HG02885 (cell line): Measurements from ENCODE around the gene STAC2.
"Not testable (repeated sequence)": the region's sequence is repeated elsewhere in the genome, so short reads cannot be mapped to it uniquely, and the experiment has no call there.

Source experiments
- ATAC-seq: cut with Tn5 transposase; IDR thresholded peaks from one replicate; pipeline ENCODE4 v1.9.1; 2021; ENCODE audit warnings: mild to moderate bottlenecking; ENCODE audit not compliant: unreplicated experiment, poor library complexity

Gene STAC2

DNA sequence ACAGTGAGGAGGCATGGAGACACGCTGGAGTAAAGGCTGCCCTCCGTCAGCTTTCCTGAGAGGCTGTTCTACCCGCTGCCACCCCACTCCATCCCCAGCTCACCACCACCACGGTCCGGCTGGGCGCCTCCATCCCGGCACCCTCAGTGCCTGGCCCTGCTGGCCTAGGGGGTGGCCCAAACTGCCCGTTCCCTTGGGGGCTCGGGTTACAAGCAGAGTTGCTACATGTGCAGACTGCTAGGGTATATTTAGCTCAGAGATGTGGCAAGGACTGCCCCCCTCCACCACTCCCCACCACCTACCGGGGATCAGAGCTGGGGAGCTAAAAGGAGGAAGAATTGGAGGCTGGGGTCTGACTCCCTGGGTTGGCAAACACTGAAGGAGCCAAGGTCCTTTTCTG, 32.4 kb downstream of the STAC2 start:
- no peak for ATAC-seq

DNA sequence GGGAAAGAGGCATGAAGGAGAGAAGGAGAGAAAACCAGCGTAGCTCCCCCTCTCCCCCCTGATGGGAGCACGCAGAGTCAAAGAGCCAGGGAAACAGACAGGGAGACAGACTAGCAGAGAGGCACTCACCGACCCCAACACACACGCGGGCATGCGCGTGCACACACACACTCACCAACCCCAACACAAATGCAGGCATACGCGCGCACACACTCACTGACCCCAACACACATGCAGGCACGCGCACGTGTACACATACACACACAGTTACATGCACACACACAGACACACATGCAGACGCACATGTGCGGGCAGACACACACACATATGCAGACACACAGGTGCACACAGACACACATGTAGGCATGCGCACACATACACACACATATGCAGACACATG, 32.8 kb downstream of the STAC2 start:
- no peak for ATAC-seq

DNA sequence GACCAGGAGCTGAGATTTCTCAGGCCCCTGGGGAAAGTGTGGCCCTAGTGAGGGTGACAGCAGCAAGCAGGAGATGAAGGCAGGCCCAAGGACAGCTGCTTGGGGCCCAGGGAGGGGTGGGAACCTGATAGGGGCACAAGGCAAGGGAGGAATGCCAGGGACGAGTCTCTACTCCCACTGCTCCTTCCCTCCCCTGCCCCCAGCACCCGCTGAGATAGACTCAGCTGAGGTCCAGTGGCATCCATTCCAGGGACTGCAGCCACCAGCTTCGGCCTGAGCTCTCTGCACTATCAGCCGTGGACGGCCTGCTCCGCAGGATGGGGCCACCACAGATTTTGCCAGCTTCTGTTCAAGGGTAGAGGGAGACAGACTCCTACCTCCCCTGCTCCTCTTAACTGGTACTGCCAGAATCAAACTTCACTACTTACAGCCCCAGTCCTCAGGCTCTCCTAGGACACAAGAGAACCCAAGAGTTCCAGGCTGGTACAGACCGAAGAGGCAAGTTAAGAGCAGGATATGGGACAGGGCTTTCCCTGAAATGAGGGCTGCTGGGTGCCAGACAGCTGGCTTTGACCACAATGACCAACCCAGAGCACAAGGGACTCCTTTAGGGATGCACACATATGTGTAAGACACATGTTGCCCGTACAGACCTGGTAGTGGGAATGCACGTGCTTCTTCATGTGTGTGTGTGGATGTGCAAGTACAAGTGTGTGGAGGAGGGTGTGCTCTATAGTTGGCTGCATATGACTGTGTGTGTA, 33.8 kb downstream of the STAC2 start:
- ATAC-seq, result no peak

DNA sequence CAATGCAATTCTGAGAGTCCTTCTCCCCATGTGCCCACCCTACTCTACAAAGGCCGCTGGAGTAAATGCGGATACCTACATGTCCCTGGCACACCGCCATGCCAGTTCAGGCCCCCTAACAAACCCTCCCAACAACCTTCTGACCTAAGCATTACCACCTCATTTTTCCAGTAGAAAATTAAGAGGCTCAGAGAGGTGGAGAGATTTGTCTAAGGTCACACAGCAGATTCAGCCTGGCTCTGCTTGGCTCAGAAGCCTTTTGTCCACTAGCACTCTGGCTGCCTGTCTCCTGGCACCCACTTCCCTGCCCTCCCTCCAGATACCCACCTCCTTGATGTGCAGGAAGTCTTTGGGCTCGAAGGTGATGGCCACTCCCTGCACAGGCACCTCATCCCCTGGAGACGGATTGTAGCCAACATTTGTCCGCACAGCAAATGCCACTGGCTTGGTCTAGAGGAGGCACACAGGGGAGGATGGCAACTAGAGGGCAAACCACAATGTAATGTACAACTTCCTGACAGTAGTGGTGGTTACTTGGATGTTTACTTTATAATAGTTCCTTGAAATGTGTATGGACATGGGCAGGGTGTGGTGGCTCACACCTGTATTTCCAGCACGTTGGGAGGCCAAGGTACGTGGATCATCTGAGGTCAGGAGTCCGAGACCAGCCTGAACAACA, 38.5 kb downstream of the STAC2 start:
- ATAC-seq, result no peak

DNA sequence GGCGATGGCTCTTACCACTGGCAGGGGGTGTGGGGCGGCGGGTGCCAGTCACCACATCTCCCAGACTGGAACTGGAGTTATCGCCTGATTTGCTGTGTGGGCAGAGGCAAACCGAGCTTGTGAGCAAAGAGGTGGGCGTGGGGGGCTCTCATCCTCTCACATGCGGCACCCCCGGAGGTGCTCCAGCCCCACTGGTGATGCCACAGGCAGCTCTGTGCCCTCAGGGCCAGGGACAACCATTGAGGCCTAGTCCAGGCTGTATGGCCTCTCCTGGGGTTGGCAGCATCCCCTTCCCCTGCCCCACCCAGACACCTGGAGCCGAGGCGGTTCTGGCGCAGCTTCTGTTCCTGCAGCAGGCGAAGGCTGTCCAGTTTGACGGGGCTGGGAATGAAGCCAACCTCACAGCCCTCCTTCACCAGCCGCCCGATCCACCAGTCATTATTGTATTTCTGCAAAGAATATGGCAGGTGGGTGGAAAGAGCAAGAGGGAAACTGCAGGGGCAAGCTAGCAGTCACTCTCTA, 39.2 kb downstream of the STAC2 start:
- ATAC-seq, result no peak

DNA sequence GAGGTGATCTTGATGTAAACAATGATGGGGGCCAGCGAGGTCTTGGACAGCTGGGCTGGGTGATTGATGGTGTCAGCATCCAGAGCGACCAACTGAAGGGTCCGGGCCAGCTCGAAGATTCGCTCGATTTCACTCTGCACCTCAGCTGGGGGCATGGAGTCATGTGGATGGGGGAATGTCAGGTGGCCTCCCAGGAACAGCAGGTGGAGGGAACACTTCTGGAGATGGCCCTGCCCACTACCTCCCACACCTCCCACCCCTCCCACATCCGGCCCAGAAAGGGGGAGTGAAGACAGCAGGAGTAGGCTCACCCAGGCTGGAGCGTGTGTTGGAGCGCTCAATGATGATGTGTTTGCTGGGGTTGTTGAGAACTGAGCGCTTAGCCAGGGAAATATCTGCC, 42.0 kb downstream of the STAC2 start:
- ATAC-seq, result no peak

DNA sequence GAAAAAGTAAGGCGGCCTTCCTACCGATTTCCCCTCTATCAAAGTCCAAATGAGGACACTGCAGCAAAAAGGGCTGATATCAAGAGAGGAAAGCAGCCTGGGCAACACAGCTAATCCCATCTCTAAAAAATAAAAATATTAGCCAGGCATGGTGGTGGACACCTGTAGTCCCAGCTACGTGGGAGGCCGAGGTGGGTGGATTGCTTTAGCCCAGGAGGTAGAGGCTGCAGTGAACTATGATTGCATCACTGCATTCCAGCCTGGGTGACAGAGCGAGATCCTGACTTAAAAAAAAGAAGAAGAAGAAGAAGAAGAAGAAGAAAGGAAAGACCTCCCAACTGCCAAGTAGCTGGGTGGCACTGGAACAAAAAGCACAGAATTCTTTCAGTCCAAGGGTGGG, 42.7 kb downstream of the STAC2 start:
- ATAC-seq, result no peak

DNA sequence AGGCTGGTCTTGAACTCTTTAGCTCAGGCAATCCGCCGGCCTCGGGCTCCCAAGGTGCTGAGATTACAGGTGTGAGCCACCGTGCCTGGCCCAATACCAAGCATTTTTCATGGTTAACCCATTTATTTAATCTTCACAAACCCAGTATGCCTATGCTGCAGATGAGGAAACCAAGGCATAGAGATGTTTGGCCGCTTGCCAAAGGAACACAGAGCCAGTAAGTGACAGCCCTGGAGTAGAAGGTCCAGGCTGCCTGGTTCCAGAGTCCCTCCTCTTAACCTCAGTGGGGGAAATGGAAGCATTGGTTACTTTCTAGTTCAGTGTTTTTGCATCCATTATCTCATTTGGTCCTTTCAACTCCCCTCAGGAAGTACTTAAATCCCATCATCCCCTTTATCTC, 44.4 kb downstream of the STAC2 start:
- no peak for ATAC-seq

DNA sequence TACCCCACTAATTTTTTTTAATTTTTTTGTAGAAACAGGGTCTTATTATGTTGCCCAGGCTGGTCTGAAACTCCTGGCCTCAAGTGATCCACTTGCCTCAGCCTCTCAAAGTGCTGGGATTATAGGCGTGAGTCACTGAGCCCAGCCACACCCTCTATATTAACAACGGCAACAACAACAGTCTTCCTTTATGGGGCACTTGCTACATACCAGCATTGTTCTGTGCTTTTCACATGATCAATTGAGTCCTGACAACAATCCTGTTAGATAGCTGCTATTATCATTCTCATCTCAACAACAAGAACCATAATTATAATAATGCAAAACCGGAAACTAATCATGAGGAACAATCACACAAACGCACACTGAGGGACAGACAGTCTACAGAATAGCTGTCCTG, 47.2 kb downstream of the STAC2 start:
- no peak for ATAC-seq

DNA sequence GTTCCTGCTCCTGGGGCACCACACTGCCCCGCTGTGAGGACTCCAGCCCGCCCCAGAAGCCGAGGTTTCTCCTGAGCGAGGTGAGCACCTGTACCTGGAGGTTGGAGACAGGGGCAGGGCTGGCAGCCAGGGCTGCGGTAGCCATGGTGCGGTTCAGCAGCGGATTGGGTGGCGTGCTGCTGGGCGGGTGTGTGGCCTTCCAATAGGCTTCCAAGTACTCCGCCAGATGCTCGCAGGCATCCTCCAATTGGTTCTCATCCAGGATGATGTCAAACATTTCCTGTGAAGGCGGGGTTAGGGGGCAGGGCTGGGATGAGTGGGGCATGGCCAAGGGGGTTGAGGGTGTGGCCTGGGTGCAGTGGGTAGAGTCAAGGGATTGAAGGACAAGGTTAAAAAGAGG, 48.5 kb downstream of the STAC2 start:
- ATAC-seq, result no peak

DNA sequence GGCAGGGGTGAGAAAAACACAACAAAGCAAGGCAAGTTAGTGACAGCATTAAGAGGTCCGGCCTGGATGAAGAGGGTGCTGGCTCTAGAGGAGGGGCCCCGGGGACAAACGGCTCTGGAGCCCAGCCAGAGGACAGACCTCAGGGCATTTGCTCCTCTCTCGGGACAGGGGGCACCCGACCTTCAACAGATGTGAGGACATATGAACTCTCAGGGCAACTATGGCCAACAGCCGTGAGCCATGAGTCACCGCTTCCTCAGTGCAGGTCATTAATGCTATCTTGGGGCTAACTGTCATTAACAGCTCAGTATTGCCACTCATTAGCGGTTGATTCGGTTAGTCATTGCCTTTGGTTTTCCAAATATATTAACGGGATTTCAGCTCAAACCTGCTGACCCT, 50.1 kb downstream of the STAC2 start:
- ATAC-seq, result no peak

DNA sequence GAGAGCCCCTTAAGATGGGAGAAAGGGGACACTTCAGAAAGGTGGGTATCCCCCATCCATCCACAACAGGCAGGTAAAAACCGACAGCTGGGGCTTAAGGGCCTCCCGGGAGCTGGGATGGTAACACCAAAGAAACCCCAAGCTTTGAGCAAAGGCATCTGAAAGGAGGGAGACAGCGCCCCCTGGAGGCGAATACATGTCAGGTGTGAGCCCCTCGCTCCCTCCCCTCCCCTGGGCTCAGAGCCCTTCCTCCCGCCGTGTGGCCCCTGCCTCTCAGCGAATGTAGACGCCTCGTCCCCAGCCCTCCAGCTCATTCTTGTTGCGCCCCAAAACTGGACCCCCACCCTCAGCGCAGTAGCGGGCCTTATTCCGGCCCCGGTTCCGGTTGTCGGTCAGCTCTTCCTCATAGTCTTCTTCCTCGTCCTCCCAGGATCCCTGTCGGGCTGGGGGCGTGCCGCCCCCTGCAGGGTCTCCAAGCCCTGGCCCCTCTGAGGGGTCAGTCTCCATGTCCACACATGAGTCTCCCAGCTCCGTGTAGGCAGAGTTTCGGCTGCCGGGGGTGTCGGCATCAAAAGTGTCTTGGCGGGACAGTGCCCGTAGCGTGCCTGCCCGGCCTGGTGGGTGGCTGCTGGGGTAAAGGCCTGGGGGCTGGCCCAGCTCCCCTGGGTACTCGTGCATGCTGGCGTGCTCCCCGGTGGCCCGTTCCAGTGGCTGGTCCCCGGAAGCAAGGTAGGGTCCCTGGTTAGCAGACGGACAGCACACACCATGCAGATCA, 50.6 kb downstream of the STAC2 start:
- no peak for ATAC-seq

DNA sequence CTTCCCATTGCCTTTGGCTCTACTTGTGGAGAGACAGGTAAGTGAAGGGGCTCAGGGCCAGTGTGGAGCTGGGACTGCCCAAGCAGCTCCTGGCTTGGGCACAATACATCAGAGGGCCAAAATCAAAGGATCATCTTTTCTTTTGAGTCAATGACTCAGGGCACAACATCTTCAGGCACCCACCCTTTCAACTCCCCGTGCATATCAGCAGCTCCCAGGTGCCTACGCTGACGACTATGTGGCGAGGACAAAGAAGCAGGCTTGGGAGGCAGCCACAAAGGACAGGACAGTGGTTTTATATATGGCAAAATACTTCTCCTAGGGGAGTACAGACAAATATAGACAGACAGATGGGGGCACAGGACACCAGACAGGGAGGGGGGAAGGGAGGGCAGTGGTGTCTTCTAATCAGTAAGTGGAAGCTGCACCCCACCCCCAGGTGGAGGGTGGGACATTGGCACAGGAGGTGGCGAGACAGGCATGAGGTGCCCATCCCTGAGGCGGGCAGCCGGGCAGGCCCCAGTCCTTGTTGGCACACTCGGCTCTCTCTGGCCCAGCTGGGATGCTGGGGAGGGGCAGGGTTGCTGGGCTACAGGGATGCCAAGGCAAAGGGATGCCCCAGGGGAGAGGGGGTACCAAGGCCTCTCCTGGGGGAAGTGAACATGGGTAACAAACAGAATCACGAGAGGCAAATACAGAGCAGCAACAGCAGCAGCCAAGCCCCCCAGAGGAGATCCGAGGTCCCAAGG, 52.0 kb downstream of the STAC2 start:
- no peak for ATAC-seq

DNA sequence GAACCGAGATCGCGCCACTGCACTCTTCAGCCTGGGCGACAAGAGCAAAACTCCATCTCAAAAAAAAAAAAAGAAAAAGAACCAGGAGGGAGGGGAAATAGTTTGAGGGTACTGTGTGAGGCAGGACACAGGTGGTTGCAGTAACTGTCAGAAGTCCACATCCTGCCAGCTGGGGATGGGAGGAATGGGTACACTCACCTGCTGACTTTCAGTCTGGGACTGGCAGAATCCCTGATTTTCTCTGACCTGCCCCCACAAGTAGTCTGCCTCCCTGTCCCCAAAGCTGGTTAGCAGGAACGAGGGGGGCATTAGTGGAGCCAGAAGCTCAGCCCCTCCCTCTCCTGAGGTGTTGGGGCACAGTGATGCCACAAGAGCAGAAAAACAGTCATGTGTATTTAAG, 52.7 kb downstream of the STAC2 start:
- ATAC-seq, result no peak

DNA sequence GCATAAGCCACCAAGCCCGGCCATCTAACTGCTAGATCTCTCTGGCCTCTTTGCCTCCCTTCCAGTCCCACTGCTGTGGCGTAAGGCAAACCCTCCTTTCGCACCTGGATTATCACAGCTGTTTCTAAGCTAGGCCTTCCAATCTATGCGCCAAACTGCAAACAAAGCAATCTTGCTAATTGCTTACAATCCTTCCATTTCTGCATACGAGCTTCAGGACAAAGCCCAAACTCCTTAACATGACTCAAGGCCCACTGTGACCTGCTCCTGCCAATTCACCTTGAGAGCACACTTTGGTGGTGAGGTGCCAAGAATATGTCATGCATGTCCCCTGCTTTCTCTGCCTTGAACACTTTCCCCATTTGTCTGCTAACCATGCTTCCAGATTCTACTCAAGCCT, 53.8 kb downstream of the STAC2 start:
- no peak for ATAC-seq

DNA sequence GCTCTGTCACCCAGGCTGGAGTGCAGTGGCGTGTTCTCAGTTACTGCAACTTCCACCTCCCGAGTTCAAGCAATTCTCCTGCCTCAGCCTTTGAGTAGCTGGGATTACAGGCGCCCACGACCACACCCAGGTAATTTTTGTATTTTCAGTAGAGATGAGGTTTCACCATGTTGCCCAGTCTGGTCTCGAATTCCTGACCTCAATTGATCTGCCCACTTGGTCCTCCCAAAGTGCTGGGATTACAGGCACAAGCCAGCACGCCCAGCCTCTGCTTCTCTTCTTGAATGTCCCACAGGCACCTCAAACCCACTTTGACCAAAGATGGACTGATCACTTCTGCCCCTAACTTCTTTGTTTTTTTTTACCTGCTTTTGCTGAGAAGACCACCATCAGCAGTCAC, 55.2 kb downstream of the STAC2 start:
- no peak for ATAC-seq

DNA sequence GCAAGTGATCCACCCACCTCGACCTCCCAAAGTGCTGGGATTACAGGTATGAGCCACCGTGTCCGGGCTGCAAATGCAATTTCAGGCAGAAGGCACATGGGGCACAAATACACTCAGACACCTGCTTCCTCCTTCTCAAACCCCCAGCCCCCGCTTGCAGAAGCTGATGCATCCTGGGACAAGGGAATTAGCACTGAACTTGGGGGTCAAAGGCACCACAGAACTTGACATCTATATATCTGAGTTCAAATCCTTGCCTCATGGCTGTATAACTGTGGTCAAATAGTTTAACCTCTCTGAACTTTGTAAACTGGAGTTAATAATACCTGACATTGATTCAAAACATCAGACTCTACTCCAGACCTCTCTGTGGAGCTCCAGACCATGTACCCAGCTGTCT, 55.6 kb downstream of the STAC2 start:
- ATAC-seq, result no peak

DNA sequence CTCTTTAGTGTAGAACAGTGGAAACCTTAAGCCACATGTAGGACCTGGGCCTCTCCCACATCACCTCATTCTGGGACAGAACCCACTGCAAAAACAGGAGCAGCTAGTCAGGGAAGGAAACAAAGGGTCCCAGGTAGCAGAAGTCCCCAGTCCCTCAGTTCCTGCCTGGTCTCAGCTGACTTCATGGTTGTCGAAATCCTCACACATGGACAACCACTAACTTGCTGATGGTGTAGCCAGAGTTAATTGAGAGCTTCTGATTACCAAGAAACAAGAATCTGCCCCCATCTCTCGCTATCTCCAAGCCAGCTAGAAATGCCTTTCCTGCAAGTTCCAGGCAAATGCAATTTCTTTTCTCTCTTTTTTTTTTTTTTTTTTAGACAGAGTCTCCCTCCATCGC, 56.2 kb downstream of the STAC2 start:
- no peak for ATAC-seq

DNA sequence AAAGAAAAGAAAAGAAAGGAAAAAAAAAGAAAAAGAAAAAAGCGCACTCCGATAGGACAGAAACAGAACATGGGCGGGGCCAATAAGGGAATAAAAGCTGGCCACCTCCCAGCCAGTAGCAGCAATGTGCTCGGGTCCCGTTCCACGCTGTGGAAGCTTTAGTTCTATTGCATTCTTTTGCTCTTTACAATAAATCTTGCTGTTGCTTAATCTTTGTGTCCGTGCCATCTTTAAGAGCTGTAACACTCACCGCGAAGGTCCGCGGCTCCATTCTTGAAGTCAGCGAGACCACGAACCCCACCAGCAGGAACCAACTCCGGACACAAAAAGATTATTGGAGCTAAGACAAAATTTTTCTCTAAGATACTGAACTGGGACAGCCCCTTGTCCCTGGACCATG, 56.6 kb downstream of the STAC2 start:
- ATAC-seq, result no peak

DNA sequence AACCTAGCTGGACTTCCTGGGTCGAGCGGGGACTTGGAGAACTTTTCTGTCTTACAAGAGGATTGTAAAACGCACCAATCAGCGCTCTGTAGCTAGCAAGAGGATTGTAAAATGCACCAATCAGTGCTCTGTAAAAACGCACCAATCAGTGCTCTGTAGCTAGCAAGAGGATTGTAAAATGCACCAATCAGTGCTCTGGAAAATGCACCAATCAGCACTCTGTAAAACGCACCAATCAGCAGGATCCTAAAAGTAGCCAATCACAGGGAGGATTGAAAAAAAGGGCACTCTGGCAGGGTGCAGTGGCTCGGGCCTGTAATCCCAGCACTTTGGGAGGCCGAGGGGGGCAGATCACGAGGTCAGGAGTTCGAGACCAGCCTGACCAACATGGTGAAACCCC, 57.2 kb downstream of the STAC2 start:
- ATAC-seq, result not testable (repeated sequence)

DNA sequence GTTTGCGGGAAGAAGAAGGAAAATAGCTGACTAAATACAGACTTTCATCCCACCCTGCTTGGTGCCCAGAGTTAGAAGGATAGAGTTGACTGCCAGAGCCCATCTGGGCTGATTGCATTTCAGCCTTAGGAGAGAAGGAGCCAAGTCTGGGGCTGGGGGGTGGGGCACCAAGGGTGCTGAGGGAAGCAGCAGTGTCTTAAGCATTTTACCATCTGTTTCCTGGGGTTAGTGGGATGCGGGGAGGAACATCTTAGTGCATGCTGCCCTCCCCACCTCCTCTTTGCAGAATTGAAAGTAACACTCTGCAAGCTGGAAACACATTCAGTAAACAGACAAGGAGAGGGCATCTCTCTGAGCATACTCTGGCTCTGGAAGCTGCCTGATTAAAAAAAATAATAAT, 58.3 kb downstream of the STAC2 start:
- ATAC-seq, result no peak
